GM10266 (cell line): ENCODE results near the gene C10orf143.

ENCODE experiments used
- DNase-seq: peaks from one replicate; pipeline ENCODE4 v3.0.0; 2012; ENCODE audit errors: extremely low spot score
- TF ChIP-seq, protein P1 (sequence below): IDR thresholded peaks from 2 replicates; pipeline ENCODE4 v1.5.1; 2012; ENCODE audit warnings: mild to moderate bottlenecking, low read depth; ENCODE audit not compliant: control insufficient read depth, insufficient read depth; ENCODE audit errors: missing control alignments

C10orf143 gene

GRCh38 chr10:130062976-130063375, 47.7 kb downstream of the C10orf143 start:
- no peak for DNase-seq
- TF ChIP-seq, protein P1, sequence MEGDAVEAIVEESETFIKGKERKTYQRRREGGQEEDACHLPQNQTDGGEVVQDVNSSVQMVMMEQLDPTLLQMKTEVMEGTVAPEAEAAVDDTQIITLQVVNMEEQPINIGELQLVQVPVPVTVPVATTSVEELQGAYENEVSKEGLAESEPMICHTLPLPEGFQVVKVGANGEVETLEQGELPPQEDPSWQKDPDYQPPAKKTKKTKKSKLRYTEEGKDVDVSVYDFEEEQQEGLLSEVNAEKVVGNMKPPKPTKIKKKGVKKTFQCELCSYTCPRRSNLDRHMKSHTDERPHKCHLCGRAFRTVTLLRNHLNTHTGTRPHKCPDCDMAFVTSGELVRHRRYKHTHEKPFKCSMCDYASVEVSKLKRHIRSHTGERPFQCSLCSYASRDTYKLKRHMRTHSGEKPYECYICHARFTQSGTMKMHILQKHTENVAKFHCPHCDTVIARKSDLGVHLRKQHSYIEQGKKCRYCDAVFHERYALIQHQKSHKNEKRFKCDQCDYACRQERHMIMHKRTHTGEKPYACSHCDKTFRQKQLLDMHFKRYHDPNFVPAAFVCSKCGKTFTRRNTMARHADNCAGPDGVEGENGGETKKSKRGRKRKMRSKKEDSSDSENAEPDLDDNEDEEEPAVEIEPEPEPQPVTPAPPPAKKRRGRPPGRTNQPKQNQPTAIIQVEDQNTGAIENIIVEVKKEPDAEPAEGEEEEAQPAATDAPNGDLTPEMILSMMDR: no peak

GRCh38 chr10:130062201-130062600, 48.4 kb downstream of the C10orf143 start:
- DNase-seq: no peak
- TF ChIP-seq, protein P1: no peak

DNA sequence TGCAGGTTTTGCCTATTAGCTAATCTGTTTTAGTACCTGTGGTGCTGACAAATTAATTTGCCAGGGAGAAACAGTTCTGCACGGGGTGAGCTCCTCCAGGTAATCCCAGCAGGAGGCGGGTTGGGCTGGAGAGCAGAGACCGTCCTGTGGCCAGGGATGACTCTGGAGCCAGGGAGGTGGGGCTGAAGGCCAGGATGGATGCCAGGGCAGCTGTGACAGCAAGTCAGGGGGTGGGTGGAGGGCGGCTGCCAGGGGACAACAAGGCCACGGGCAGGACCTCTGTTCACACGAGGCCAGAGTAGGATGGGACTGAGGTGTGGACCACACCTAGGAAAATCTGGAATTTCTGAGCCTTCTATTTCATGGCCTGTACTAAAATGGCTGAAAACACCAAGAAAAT, 48.9 kb downstream of the C10orf143 start:
- TF ChIP-seq, protein P1: no peak
- DNase-seq: no peak

- no peak for DNase-seq
- TF ChIP-seq, protein P1: no peak
Measured at GRCh38 chr10:130054021-130054420, 56.6 kb downstream of the C10orf143 start.

GRCh38 chr10:130053561-130053960, 57.1 kb downstream of the C10orf143 start:
- TF ChIP-seq, protein P1: no peak
- DNase-seq: no peak

DNA sequence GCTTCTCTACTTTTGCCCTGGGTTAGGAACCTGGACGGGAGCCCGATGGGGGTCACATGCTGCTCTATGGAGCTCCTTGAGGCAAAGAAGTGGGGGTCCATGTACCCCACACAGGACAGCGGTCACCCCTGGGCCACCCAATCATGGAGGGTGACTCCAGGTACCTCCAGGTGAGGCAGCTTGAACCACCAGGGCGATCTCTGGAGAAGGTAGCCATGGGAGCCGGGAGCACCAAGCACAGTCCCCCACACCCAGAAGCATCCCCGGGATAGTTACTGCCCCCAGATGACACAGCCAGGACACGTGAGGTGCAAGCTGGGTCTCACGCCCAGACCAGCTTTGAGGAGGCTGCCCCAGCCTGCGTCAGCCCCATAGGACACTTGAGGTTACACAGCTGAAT, 58.4 kb downstream of the C10orf143 start:
- no peak for DNase-seq
- TF ChIP-seq, protein P1: no peak

GRCh38 chr10:130050721-130051120, 59.9 kb downstream of the C10orf143 start:
- TF ChIP-seq, protein P1: no peak
- DNase-seq: no peak
